Loucy (cell line): ENCODE results near the gene ZNF556.

ENCODE experiments used
- CTCF ChIP-seq: fragments of 200-600 bp; sonication (generic); conservative IDR thresholded peaks from 2 replicates; pipeline ENCODE4 v1.5.1; 2014; ENCODE audit warnings: mild to moderate bottlenecking, antibody characterized with exemption, low read length
- EZH2phosphoT487 ChIP-seq: fragments of 200-600 bp; IDR thresholded peaks from 2 replicates; pipeline ENCODE4 v1.6.1; 2018; ENCODE audit warnings: antibody characterized with exemption, mild to moderate bottlenecking, moderate library complexity, borderline replicate concordance

GRCh38 chr19:2840794-2841791 is 26.0 kb upstream of the ZNF556 start, which contains the start of gene ZNF555:
- TF ChIP-seq CTCF (peak; percentile 41), EZH2phosphoT487 (no peak)
